Esophagus squamous epithelium (tissue), 4 donors: Measurements from ENCODE around the gene MANEAL.

Experiments
- POLR2A ChIP-seq, 4 donors: fragments of 450-650 bp; IDR thresholded peaks; one replicate each; pipeline ENCODE4 v1.6.1; 2017; ENCODE audit warnings: antibody characterized with exemption in 4 of 4, mild to moderate bottlenecking in 4 of 4, moderate library complexity in 3 of 4
- TF ChIP-seq, protein P1 (sequence below), 6 experiments: fragments of 450-650 bp in 4 of 6; fragments of 200-600 bp in 2 of 6; sonication (generic) in 2 of 6; IDR thresholded peaks; one replicate each; pipeline ENCODE4 v1.5.1; 2016 to 2019; ENCODE audit warnings: antibody characterized with exemption in 6 of 6, mild to moderate bottlenecking in 4 of 6, moderate library complexity in 4 of 6

GRCh38 chr1:37778654-37779053, 15.0 kb upstream of the MANEAL start:
- TF ChIP-seq, protein P1, sequence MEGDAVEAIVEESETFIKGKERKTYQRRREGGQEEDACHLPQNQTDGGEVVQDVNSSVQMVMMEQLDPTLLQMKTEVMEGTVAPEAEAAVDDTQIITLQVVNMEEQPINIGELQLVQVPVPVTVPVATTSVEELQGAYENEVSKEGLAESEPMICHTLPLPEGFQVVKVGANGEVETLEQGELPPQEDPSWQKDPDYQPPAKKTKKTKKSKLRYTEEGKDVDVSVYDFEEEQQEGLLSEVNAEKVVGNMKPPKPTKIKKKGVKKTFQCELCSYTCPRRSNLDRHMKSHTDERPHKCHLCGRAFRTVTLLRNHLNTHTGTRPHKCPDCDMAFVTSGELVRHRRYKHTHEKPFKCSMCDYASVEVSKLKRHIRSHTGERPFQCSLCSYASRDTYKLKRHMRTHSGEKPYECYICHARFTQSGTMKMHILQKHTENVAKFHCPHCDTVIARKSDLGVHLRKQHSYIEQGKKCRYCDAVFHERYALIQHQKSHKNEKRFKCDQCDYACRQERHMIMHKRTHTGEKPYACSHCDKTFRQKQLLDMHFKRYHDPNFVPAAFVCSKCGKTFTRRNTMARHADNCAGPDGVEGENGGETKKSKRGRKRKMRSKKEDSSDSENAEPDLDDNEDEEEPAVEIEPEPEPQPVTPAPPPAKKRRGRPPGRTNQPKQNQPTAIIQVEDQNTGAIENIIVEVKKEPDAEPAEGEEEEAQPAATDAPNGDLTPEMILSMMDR (IDR thresholded peaks at IDR 0.05) = no peak
- TF ChIP-seq POLR2A (IDR thresholded peaks at IDR 0.05) = no peak
